Activated CD4-positive, alpha-beta T cell treated with anti-CD3 and anti-CD28 coated beads, Interleukin-2, amount 10 ng/mL, durations not matched to agents 7 days and 5 days (primary cell): Measurements from ENCODE around the gene MYT1. TPM values are rescaled to one million over a fixed set of nuclear protein-coding genes. Genes with fewer than 3 reads are reported as not detected.

Experiments
- CTCF ChIA-PET: fragments of 350-600 bp; sonication (Branson Sonifier 250); formaldehyde crosslinking; loops from one replicate; lab custom pipeline; 2021; ENCODE audit warnings: antibody characterized with exemption; lab: Charles Lee
- POLR2A ChIA-PET: fragments of 350-600 bp; sonication (Branson Sonifier 250); formaldehyde crosslinking; loops from one replicate; lab custom pipeline; 2021; ENCODE audit warnings: antibody characterized with exemption; lab: Charles Lee
- DNase-seq: peaks from one replicate; pipeline ENCODE4 v3.0.0-alpha.2; 2020
- H3K27ac Mint-ChIP-seq: one replicate; pipeline ENCODE4 v1.8.0; 2021; ENCODE audit warnings: mild to moderate bottlenecking, moderate library complexity, mixed read lengths
- H3K27me3 Mint-ChIP-seq: one replicate; pipeline ENCODE4 v1.8.0; 2021; ENCODE audit warnings: mixed read lengths
- H3K36me3 Mint-ChIP-seq: one replicate; pipeline ENCODE4 v1.8.0; 2021; ENCODE audit warnings: low read depth, mixed read lengths
- H3K4me1 Mint-ChIP-seq: one replicate; pipeline ENCODE4 v1.8.0; 2021; ENCODE audit warnings: mixed read lengths
- H3K4me3 Mint-ChIP-seq: one replicate; pipeline ENCODE4 v1.8.0; 2021; ENCODE audit warnings: mild to moderate bottlenecking, moderate library complexity, mixed read lengths
- H3K9me3 Mint-ChIP-seq: one replicate; pipeline ENCODE4 v1.8.0; 2021; ENCODE audit warnings: mixed read lengths
- total RNA-seq, 2 experiments: library from RNA; stranded (reverse); gene quantifications; one replicate each; pipeline ENCODE4 v1.2.3, GENCODE V29; 2021

The MYT1 gene
- total RNA-seq, 2 experiments from 2014 or later = not detected

DNA sequence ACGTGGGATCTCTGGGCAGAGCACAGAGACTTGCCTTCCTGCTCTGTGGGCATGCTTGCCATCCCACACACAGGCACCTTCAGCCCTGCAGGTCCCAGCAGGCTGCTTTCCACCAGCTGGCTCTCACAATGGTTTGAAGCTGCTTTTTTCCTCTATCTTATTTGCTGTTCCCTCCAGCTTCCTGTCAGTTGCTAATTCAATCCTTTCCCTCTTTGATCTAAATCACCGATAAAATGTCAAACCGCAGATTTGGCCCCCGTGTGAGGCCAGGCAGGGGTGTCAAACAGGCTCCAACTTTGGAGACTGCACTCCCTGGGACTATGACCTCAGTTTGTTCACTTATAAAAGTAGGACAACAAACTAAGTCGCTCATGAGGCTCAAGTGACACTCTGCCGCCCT, 50.7 kb downstream of the MYT1 start:
- Mint-ChIP-seq H3K4me3 (no peak overlapping the region), H3K9me3 (no peaks in the 10 kb centered on the region), H3K4me1 (peaks cover 10% of the 10 kb centered on the region), H3K36me3 (no peaks in the 10 kb centered on the region), H3K27ac (peak overlapping the region; percentile 60), H3K27me3 (no peaks in the 10 kb centered on the region)
- DNase-seq = no peak
- ChIA-PET CTCF (no interaction called here), POLR2A (no interaction called here)

DNA sequence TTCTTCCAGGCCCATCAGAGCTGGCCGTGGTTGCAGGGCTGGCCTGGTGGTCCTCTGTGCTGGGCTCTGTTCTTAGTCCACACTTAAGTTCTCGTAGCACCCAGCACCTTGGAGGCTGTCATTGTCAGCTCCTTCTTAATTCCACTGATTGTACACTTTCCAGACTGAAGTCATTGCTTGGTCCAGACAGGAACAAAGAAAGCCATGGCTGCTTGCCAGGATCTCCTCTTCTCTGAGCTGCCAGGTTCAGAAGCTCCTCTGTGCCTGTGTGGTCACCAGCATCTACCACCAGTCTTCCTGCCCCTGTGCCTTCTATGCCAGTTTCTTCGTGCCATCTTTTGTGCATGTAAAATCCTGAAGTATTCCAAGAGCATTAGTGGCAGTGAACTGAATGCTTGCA, 51.8 kb downstream of the MYT1 start:
- H3K27ac Mint-ChIP-seq = no peak overlapping the region
- no peak overlapping the region for H3K4me3 Mint-ChIP-seq
- H3K27me3 Mint-ChIP-seq = no peaks in the 10 kb centered on the region
- H3K4me1 Mint-ChIP-seq = peaks cover 10% of the 10 kb centered on the region
- no peaks in the 10 kb centered on the region for H3K9me3 Mint-ChIP-seq
- ChIA-PET POLR2A (no interaction called here), CTCF (interaction anchor here (0.6 to 1.2 kb wide), 3 partner anchors 13 to 388 kb away, joined by 3 to 4 read pairs (median 3); no protein-coding TSS in a partner anchor)
- no peak for DNase-seq
- H3K36me3 Mint-ChIP-seq = no peaks in the 10 kb centered on the region

DNA sequence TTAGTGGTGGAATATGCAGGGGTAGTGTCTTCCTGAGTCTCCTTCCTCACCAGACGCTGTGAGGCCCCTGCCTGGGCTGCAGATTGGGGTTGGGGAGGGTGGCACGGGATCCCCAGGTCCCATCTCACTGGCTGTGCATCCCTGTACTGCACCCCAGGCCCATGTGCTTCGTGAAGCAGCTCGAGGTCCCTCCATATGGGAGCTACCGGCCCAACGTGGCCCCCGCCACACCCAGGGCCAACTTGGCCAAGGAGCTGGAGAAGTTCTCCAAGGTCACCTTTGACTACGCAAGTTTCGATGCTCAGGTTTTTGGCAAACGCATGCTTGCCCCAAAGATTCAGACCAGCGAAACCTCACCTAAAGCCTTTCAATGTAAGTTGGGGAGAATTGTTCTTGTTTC, 52.7 kb downstream of the MYT1 start:
- Mint-ChIP-seq H3K4me3 (no peak overlapping the region), H3K27ac (no peak overlapping the region), H3K4me1 (peaks cover 10% of the 10 kb centered on the region), H3K27me3 (no peaks in the 10 kb centered on the region), H3K9me3 (no peaks in the 10 kb centered on the region), H3K36me3 (no peaks in the 10 kb centered on the region)
- no peak for DNase-seq
- ChIA-PET CTCF (interaction anchor here (1.2 kb wide), 1 partner anchor 22 kb away, joined by 3 read pairs; no protein-coding TSS in a partner anchor), POLR2A (no interaction called here)

DNA sequence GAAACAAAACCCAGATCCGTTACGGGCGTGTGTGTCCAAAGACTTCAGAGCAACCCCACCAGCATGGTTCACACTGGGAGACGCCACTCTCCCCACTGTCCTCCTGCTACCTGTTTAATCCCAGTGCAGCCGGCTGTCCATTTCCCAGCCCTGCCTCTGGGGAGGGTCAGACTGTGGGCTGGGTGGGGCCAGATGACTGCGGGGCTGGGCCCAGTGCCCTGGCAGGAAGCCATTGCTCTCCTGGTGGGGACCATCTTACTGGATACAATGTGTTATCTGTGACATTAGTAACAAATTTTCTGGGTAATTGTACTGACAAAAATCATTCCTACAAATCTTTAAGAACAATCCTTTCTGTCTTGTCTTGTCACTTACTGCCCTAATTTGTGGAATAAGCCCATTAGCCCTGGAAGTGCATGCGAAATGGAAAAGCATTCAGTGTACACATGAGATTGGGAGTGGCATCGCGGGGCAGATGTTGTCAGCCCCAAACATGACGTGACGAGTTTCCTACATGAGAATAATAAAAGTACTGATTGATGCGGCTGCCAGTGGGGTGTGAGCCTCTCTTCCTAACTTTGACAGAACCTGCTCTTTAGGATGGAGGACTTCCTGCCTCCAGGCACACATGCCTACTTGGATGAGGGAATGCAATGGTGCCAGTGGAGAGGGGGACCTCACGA, 53.4 kb downstream of the MYT1 start:
- Mint-ChIP-seq H3K4me1 (peaks cover 10% of the 10 kb centered on the region), H3K4me3 (no peak overlapping the region), H3K36me3 (no peaks in the 10 kb centered on the region), H3K27ac (no peak overlapping the region), H3K9me3 (no peaks in the 10 kb centered on the region), H3K27me3 (no peaks in the 10 kb centered on the region)
- no peak for DNase-seq
- POLR2A ChIA-PET = no interaction called here
- CTCF ChIA-PET = no interaction called here

DNA sequence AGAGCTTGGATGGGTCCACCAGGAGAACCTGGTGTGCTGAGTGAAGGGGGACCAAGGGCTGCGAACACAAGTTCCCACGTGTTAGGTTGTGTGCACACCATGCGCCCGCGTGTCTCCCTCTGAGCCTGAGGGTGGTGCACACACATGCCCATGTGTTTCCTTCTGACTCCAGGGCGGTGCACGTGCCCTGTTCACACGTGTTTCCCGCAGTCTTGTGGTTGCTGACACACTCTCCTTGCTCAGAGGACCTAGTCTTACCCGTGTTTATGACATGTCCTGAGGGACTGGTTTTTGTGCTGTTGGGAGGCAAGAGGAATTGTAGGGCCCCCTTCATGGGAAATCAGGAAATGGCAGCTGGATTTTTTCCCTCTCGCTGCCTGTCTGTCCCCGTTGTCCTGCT, 55.0 kb downstream of the MYT1 start:
- POLR2A ChIA-PET = no interaction called here

DNA sequence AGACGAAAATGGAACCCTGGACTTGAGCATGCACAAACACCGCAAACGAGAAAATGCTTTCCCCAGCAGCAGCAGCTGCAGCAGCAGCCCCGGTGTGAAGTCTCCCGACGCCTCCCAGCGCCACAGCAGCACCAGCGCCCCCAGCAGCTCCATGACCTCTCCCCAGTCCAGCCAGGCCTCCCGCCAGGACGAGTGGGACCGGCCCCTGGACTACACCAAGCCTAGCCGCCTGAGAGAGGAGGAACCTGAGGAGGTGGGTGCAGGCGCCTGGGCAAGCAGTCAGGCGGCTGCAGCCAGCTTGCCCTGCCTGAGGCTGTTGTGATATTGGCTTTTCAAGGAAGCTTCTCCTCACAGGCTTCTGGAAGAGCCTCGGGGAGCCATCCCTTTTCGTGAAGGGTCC, 55.5 kb downstream of the MYT1 start:
- Mint-ChIP-seq H3K4me3 (no peak overlapping the region), H3K27ac (no peak overlapping the region), H3K4me1 (peaks cover 6% of the 10 kb centered on the region), H3K27me3 (no peaks in the 10 kb centered on the region), H3K36me3 (no peaks in the 10 kb centered on the region), H3K9me3 (no peaks in the 10 kb centered on the region)
- ChIA-PET POLR2A (no interaction called here), CTCF (no interaction called here)
- no peak for DNase-seq

More for the DNA sequence above, 55.0 kb downstream of the MYT1 start:
- H3K27me3 Mint-ChIP-seq = no peaks in the 10 kb centered on the region
- CTCF ChIA-PET = no interaction called here
- no peak for DNase-seq
- H3K4me1 Mint-ChIP-seq = peaks cover 10% of the 10 kb centered on the region
- H3K27ac Mint-ChIP-seq = no peak overlapping the region
- H3K9me3 Mint-ChIP-seq = no peaks in the 10 kb centered on the region
- H3K4me3 Mint-ChIP-seq = no peak overlapping the region
- no peaks in the 10 kb centered on the region for H3K36me3 Mint-ChIP-seq

DNA sequence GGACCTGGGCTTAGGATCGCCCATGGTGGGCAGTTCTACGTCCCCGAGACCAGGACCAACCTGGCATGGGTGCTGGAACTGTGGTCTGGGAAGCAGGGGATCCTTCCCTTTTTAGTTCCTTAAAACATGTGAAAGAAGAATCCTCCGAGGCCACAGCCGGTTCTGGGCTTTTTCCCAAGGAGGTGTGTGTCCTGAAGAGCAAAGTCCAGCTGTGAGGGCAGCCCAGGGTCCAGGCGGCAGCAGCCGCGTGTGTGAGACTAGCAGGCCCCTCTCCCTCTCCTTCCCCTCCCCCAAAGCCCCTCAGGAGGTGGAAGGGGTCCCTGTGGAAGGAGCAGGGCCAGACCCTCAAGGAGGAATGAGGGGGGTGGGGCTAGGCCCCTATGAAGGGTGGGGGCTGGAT, 56.2 kb downstream of the MYT1 start:
- H3K9me3 Mint-ChIP-seq = no peaks in the 10 kb centered on the region
- H3K36me3 Mint-ChIP-seq = no peaks in the 10 kb centered on the region
- no peak overlapping the region for H3K27ac Mint-ChIP-seq
- H3K27me3 Mint-ChIP-seq = no peaks in the 10 kb centered on the region
- DNase-seq = no peak
- no peak overlapping the region for H3K4me3 Mint-ChIP-seq
- ChIA-PET CTCF (no interaction called here), POLR2A (no interaction called here)
- peaks cover 2% of the 10 kb centered on the region for H3K4me1 Mint-ChIP-seq

DNA sequence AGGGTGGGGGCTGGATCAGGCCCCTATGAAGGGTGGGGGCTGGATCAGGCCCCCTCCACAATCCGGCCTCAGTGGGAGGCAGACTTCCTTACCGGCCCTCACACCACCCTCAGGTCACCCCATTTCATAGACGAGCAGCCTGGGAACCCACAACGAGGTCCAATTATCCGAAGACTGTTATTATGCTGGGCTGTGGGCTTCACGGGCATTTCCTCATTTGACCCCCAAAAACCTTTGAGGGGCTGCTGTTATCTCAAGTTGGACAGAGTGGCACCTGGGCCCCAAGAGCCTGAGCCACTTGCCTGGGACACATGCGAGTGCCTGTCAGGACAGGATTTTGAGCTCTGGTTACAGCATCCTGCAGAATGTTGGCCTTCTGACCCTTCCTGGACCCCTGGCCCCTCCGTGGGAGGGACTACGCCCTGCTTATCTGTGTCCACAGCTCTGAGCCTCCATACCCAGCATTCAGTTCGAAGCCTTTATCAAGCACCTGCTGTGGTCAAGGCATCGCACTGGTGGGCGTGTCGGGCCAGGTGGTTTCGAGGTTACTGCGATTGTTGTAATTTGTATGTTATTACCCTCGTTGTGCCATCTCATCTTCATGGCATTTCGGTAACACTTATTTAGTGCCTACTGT, 56.8 kb downstream of the MYT1 start:
- ChIA-PET POLR2A (no interaction called here), CTCF (no interaction called here)
- no peaks in the 10 kb centered on the region for H3K9me3 Mint-ChIP-seq
- no peaks in the 10 kb centered on the region for H3K27me3 Mint-ChIP-seq
- H3K27ac Mint-ChIP-seq = no peak overlapping the region
- no peak for DNase-seq
- H3K36me3 Mint-ChIP-seq = no peaks in the 10 kb centered on the region
- H3K4me1 Mint-ChIP-seq = peaks cover 2% of the 10 kb centered on the region
- no peak overlapping the region for H3K4me3 Mint-ChIP-seq

DNA sequence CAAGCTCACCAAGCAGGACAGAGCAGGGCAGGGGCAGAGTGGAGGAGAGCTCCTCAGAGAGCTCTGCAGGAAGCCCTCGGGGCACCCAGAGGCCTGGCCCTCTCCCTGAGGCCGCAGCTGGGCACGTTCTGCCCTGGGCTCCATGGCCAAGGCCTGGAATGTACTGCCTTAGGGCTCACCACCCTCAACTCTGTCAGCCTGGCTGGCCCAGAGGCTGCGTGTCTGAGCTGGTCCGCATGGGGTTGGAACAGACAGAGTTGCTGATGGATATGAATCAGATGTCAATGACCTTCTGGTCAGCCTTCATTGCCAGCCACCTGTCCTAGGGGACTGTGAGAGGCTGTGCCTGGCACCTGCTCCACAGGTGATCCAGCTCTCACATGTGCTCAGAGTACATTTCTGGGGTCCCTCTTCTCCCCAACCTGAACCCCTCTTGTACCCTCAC, 58.1 kb downstream of the MYT1 start:
- Mint-ChIP-seq H3K27ac (no peak overlapping the region), H3K4me1 (peaks cover 9% of the 10 kb centered on the region), H3K4me3 (no peak overlapping the region), H3K9me3 (no peaks in the 10 kb centered on the region), H3K36me3 (no peaks in the 10 kb centered on the region), H3K27me3 (no peaks in the 10 kb centered on the region)
- ChIA-PET CTCF (interaction anchor here (1.4 to 1.8 kb wide), 3 partner anchors 10 to 63 kb away, joined by 3 to 4 read pairs (median 3); no protein-coding TSS in a partner anchor), POLR2A (no interaction called here)
- DNase-seq = no peak

DNA sequence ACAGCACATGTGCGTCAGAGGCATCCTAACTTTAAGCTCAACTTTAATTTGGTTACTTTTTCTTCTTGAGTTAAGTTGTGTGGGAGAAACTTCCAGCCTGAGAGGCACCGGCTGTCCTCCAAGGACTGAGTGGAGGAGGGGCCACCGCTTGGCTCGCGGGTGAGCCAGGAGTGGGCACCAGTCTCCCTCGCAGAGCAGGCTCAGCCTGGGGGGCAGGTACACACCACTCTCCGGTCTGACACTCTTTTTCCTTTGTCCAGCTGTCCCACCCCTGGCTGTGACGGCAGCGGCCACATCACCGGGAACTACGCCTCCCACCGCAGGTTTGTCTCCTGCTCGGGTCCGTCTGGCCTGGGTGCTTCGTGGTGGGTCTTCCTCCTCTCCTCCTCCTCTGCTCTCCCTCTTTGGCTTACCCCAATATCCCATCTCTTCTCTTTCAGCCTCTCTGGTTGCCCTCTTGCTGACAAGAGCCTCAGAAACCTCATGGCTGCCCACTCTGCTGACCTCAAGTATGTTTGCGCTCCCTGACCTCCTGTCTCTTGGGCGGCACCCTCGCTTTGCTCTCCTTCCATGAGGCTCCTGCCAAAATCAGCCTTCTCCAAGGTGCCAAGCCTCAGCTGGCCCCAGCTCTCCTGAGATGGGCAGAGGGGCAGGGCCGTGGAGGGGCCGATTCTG, 58.7 kb downstream of the MYT1 start:
- CTCF ChIA-PET = interaction anchor here (0.6 to 1.8 kb wide), 4 partner anchors 10 to 1376 kb away, joined by 3 to 4 read pairs (median 4); no protein-coding TSS in a partner anchor

DNA sequence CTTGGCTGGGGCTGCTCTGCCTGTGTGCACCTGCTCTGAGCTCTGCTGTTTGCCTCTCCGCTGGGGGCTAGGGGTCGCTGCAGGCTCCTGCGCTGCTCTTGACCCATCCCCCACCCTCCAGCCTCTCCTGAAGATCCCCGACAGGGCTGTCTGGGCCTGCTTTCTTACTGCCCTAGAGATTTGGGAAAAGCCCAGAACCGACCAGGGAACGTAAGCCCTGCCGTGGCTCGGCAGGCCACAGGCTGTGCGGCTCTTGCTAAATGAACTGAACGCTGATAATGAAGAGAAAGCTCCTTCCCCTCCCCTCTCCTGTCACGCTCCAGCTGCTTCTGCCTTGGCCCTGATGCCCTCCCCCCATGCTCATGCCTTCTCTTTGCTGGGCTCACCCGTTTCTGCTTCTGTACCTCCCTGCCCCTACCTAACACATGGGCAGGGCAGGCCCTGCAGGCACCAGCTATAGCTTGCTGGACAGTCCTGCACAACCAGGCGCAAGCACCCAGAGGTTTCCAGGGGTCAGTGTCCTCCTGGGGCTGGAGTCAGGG, 59.3 kb downstream of the MYT1 start:
- ChIA-PET CTCF (interaction anchor here (0.6 to 1.8 kb wide), 3 partner anchors 11 to 1377 kb away, joined by 3 to 4 read pairs (median 4); no protein-coding TSS in a partner anchor), POLR2A (no interaction called here)
- peaks cover 15% of the 10 kb centered on the region for H3K4me1 Mint-ChIP-seq
- no peak overlapping the region for H3K4me3 Mint-ChIP-seq
- no peaks in the 10 kb centered on the region for H3K36me3 Mint-ChIP-seq
- H3K9me3 Mint-ChIP-seq = no peaks in the 10 kb centered on the region
- DNase-seq = no peak
- no peak overlapping the region for H3K27ac Mint-ChIP-seq
- no peaks in the 10 kb centered on the region for H3K27me3 Mint-ChIP-seq

More for the DNA sequence above, 58.7 kb downstream of the MYT1 start:
- Mint-ChIP-seq H3K9me3 (no peaks in the 10 kb centered on the region), H3K4me3 (no peak overlapping the region), H3K27me3 (no peaks in the 10 kb centered on the region), H3K27ac (no peak overlapping the region), H3K4me1 (peaks cover 11% of the 10 kb centered on the region), H3K36me3 (no peaks in the 10 kb centered on the region)
- DNase-seq = no peak
- POLR2A ChIA-PET = no interaction called here

DNA sequence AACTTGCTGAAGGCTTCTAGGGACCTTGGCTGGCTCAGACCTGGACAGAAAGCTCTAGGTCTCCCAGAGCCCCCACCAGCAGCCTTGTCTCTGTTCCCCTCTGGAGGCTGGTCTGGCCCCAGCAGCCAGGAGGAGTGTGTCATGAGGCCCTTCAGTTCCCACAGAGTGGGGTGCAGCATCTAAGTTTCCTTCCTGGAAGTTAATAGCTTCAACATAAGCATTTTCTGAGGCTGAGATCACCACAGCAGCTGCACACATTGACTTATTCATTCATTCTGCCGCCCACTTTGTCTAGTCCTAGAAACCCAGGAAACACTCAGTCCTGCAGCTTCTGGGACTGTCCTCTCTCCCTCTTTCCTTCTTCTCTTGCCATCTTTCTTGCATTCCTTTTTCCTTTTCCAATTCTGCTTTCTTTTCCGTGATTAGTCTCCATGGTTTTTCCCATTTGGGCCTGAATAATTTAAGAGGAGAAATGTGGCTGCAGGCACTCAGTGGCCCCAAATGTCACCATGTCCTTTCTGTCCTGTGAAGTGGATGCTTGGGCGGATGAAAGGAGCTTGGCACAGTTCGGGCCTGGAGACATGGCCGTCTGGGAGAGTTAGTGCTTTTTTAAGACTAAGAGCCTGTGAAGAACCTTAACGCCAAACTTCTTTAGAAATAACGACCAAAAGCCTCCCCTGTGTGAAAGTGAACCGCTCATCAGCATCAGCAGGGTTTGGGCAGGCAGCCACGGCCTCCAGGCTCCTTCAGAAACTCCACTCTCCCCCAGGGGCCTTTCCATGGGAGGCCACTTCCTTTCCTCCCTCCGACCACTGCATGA, 60.3 kb downstream of the MYT1 start:
- CTCF ChIA-PET = interaction anchor here (1.3 to 1.5 kb wide), 2 partner anchors 28 to 62 kb away, joined by 4 read pairs; no protein-coding TSS in a partner anchor
- Mint-ChIP-seq H3K36me3 (no peaks in the 10 kb centered on the region), H3K4me1 (peaks cover 15% of the 10 kb centered on the region), H3K27me3 (no peaks in the 10 kb centered on the region), H3K27ac (peak overlapping the region; percentile 0), H3K4me3 (no peak overlapping the region), H3K9me3 (no peaks in the 10 kb centered on the region)
- no peak for DNase-seq
- POLR2A ChIA-PET = no interaction called here
